HG03025 (cell line): ENCODE results near the gene CISD2.
A peak's percentile ranks its signal among the peaks of the same experiment; 100 is the strongest.
"Not testable (repeated sequence)": the region's sequence is repeated elsewhere in the genome, so short reads cannot be mapped to it uniquely, and the experiment has no call there.

Experiments used
- ATAC-seq: cut with Tn5 transposase; IDR thresholded peaks from one replicate; pipeline ENCODE4 v1.9.1; 2021; ENCODE audit warnings: mild to moderate bottlenecking, moderate library complexity; ENCODE audit not compliant: unreplicated experiment, low FRiP score

Gene CISD2, protein sequence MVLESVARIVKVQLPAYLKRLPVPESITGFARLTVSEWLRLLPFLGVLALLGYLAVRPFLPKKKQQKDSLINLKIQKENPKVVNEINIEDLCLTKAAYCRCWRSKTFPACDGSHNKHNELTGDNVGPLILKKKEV

DNA sequence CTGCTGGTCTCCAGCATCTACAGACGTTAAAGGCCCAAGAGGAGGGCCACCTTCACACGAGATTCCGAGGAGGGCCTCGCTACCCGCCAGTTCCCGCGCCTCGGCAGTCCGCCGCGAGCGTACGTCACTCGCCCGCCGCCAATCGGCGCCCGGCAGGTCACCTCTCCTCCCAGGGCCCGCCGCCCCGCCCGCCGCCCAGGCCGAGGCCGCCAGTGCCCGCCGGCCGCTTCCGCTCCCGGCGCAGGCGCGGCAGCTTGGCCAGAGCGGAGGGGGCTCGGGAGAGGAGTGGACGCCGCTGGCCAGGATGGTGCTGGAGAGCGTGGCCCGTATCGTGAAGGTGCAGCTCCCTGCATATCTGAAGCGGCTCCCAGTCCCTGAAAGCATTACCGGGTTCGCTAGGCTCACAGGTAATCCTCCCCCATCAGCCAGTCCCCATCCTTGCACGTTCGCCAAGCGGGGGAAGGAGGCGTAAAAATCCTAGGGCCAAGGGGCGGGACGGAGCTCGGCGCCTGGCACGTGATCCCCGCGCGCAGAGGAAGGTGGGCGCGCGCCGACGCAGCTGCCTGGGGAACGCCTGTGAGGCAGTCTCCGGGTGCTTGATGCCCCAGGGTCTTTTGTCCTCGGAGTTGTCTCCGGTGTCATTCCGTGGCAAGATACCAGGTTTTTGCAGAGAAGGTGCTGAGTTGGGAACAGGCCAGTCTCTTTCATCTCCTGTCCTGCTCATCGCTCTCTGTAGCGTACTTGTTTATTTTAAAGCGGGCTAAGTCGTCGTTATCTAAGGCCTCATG lies at the start of gene CISD2:
Gene CISD2, plus strand, starts transcription at position 212 of the 788 bp plus-strand sequence. Its CDS starts 93 bp downstream, at position 305.
- ATAC-seq = peak; percentile 86

DNA sequence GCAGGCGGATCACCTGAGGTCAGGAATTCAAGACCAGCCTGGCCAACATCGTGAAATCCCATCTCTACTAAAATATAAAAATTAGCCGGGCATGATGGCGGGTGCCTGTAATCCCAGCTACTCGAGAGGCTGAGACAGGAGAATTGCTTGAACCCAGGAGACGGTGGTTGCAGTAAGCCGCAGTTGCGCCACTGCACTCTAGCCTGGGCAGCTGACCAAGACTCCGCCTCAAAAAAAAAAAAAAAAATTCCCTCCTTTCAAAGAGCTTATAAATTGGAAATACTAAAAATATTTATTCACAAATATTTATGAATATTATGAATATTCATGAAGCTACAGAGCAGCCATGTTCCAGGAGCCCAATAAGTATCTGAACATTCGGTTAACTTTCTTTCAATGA lies 49.7 kb upstream of the CISD2 start:
- ATAC-seq = not testable (repeated sequence)

DNA sequence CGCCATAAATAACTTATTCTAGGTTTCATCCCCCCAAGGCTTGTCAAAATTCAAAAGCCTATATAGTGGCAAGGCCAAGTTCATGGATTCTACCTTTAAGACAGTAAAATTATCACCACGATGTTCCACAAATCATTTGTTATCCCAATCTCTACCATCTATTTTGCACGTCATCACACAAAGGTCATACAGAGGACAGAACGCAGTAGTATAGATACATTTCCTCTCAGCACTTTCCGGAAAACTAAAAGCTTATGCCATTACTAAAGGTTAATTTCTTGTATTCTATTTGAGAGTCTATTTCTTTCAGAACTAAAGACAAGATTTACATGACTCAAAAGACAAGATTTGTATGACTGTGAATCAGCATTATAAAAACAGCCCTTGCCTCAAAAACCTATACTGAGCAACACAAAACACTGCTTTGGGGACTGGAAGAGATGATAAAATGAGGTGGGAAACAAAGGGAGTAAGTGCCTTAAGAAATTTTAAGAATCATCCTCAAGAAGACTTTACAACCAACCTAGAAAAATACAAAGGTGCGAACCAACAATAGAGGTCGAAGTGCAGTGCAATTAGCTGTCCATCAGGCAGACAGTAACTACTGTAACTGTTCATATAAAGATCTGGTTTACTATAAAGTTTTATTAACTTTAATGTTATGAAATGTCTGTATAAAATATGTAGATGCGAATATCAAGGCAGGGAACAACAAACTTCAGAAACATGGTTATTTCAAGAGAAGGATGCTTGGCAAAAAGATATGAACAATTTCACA lies 49.0 kb upstream of the CISD2 start:
- ATAC-seq = no peak

DNA sequence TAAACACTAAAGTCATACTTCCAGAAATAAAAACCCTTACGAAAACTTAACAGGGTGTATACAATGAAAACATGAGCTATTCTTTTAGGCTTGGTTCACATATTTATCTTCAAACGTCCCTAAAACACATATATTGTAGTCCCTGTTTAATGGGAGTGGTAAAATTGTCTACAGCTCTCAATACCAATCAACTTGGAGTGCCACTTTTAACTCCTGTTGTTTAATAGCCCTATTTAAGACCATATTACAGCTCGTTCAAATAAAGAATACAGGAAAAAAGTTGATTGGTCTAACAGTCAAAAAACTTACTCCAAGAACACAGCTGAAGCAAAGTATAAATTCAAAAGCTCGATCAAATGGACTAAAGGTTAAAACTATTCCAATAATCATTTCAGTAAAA lies 45.3 kb upstream of the CISD2 start:
- ATAC-seq = no peak

DNA sequence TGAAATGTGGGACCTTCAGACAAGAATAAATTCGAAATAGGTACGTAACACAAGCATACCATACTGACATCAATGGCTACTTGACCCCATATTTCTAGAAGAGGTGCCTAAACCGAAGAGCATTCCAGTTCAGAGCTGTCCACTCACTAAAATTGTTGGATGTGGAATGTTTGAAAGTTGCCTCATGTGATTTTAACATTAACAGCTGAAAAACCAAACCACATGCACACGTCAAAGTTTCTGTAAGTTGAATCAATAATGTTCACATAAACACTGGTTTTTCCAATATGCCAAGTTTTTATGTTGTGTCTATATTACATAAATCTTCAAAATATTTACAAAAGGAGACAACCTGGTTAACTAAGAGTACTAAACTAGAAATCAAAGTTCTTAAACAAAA lies 44.9 kb upstream of the CISD2 start:
- no peak for ATAC-seq

DNA sequence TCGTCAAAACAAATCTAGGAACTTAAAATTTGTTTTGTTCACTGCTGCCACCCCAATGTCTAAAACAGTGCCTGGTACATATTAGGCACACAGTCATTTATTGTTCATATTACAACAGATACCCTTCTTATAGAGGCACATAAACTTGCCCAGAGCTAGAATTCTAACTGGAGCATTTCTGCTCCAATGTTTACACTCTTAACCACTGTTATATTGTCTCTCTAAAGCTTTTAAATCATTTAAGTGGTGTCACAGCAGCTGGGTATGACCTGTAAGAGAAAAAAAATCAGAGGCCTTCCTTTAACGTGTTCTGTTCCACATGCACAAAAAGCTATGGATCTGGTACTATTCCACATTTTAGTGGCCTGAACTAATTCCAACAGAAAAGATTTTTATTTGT lies 44.4 kb upstream of the CISD2 start:
- ATAC-seq = no peak

DNA sequence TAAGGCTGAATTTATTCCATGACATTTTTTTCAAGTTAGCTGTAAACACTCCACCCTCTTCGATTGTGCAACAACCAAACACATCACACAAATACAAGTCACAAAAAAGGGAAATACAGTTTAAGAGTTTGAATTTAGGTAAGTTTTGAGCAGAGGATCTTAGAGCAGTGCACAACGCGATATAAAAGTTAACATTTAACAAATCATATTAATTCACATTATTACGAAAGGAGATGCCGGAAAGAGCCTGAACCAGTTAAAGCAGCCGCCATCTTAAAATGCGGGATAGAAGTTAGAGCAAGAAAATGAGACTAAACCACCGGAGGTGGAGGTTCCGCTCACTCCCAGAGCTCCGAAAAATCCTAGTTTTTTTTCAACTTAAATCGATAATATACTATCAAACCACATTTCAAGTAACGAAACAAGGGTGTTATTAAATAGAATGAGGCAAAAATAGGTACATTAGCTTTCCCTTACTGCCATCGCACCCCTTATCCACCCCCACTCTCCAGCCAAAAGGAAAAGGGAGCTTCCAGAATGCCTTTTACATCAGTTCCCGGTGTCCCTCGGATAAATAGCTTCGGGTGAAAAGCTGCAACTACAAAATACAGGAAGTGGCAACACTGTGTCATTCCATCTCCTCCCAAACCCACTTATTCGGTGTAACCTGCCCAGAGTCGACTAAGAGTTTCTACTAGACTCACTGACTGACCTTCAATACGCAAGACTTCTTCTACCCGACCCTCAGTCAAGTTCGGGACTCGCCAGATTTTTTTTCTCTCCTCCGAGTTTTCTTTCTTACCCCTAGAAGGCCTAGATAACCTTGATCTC lies 43.3 kb upstream of the CISD2 start:
- ATAC-seq = no peak

DNA sequence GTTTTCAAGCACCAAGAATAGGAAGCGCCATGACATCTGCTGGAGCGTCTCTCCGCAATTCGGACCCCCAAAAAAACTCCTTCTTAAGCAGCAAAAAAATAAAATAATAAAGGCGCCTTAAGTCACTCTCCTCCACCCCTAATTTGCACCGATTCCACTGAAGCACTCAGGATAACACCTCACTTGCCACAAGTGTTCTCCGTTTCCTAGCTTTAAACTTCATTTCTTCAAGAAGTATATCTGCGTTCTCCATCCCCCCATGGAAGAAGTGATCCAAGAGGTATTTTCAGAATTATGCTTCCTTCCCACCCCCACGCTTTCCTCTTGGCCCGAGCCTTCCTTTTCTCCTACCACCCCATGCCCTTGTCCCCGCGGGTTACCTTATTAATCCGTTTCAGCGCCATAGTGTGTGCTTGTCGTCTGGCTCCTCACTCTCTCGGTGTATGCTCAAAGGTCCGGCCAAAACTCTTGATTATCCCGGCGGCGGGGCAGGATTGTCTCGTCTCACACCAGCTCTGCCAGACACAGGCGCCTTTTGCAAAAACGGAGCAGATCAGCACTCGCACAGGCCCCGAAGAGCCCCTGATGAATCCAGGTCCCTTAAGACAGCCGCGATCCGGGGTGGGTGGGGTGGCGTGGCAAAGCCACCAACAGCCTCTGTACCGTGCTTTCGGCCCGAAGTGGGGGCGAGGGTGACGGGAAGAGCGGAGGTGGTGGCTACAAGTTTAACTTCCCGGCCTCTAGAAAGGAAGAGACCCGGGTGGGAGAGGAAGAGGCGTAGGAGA lies 42.5 kb upstream of the CISD2 start:
- ATAC-seq = no peak

DNA sequence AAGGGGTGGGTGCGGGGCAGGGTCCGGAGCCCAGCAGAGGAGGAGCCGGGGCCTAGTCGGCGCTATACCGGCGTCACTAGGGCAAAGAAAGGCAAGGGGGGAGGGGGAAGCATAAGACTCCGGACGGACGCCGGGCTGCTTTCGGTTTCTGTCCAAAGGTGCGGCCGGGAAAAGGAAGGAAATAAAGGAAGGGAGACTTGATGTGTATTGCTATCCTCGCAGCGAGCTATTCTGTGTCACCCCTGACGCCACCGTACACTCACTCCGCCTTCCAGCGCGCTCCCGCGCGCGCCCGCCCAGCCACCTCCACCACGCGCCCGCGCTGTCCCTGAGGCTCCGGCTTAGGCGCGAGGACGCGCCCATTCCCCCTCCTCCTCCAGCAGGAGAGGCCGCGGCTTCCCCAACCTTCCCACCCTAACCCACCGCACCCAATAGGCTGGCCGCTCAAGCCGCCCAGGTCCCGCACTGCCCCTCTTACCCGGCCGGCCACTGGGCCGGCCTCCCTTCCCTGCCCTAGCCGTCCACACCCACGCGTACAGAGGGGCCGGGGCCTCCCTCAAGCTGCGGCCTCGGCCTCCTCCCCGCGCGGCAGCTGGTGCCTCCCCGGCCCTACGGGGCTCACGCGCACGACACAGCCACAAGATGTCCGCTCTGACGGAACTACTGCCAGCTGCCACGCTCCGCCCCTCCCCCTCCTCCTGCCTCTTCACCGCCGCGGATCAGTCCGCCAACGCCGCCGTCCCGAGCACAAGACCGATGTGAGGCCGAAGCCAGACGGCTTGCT lies 41.7 kb upstream of the CISD2 start, which contains the start of gene UBE2D3:
Gene UBE2D3, minus strand, starts transcription at position 662 of the 784 bp plus-strand sequence. CDS start 1,043 bp downstream, outside the sequence.
- peak; percentile 29 for ATAC-seq

DNA sequence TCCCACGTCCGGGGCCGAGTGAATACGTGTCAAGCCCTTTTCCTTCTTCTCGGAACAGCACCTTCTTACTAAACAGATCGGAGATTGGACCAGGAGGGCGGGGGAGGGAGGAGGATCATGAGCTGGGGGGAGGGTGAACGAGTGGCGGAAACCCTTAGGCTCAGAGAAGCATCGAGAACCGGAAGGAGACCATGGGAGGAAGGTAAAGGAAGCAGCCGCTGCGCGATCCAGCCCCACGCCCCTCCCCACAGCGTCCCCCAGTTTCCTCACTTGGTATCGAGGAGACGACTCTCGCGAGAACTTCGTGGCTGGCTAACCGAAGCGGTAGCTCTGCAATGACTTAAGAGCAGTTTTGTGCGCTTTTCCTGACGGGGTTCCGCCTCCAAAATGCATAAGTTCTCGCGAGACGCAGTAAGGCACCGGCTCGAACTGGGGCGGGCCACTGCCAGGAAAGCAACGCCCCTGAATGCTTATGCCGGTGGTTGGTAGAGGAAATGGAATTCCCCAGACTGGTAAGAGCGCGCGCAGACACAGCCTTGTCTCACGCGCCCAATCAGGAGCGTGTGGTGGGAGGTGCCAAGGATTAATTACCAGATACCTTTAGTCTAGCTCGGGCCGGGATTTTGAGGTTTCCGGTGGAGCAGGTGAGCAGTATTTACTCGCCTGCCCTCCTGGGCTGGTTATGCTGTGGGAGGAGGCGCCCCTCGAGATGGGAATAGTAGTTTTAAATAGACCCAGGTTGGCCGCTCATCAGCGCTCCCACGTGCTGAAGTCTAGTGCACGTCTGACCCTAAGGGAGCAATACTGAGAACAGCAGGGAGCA lies 40.9 kb upstream of the CISD2 start:
- peak; percentile 87 for ATAC-seq

DNA sequence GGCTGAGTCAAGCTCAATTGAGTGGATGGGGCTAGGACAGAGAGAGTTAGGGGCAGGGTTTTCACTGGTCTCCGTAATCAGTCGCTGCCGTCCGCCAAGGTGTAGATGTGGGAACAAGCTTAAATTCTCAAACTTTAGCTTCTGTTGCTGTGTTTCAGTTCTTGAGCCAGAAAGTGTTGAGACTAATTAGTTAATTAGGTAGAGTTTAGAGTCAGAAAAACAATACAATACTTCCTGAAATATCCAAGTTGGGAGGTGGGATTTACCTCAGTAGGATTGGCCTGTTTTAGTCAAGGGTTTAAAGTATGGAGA lies 40.3 kb upstream of the CISD2 start:
- ATAC-seq = no peak

DNA sequence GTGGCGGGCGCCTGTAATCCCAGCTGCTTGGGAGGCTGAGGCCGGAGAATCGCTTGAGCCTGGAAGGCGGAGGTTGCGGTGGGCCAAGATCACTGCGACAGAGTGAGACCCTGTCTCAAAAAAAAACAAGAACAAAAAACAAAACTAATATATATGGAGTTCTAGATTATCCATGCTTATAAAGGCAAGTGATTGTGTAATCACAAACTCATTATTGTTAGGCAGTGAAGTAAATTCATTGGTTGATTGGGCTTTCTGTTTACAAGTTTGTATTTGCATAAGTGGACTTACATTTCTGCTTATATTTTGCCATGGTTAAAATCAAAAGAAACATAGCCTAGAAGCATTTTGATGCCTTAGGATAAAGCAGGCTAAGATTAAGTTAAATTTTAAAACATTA lies 39.0 kb upstream of the CISD2 start:
- no peak for ATAC-seq

DNA sequence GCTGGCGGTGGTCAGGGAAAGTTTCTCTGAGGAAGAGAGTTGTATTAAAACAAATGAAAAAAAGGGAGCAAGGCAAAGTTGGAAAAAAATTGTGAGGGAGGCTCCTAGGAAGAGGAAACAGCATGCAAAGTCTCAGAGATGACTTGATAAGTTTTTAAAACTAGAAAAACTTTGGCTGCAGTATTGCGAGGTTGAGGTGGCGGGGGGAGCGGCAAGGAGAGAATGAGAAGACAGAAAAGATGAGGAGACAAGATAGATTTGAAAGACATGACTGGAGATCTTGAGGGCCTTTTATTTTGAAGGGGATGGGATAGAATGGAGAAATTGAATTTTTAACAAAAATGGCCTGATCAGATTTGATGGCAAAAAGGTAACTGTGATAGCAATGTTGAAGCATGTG lies 36.7 kb upstream of the CISD2 start:
- ATAC-seq = no peak

DNA sequence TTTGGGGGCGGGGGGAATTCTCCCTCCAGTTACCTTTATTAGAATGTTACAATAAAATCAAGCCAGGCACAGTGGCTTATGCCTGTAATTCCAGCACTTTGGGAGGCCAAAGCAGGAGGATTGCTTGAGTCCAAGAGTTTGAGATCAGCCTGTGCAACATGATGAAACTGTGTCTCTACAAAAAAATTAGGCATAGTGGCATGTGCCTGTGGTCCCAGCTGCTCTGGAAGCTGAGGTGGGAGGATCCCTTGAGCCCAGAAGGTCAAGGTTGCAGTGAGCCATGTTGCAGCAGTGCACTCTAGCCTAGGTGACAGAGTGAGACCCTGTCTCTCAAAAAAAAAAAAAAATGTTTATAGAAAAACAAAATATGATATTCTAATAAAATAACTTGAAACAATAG lies 36.1 kb upstream of the CISD2 start:
- ATAC-seq = no peak

DNA sequence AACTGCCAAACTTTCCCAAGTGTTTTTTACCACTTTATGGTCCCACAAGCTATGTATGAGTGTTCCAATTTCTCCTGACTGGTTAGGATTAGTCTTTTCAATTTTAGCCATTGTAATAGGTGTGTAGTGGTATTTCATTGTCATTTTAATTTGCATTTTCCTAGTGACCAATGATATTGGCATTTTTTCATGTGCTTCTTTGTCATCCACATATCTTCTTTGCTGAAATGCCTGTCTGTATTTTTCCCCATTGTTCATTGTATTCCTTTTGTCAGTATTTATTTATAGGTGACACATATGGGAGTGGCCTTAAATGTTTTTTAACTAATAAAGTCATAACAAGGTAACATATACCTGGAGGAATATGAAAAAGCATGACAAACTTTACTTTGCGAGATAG lies 32.2 kb upstream of the CISD2 start:
- ATAC-seq = no peak

DNA sequence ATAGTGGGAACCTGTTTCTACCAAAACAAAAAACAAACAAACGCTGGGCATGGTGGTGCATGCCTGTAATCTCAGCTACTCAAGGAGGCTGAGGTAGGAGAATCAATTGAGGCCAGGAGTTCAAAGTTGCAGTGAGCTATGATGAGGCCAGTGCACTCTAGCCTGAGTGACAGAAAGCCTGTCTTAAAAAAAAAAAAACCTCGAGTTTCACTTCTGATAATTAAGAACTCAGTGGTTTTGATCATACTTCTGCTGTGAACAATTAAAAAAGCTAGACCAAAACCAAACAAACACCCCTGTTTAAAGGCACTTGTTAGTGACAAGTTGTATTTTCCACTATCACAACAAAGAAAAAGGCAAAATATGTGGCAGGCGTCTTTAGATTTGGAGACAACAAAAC lies 26.4 kb upstream of the CISD2 start:
- no peak for ATAC-seq

DNA sequence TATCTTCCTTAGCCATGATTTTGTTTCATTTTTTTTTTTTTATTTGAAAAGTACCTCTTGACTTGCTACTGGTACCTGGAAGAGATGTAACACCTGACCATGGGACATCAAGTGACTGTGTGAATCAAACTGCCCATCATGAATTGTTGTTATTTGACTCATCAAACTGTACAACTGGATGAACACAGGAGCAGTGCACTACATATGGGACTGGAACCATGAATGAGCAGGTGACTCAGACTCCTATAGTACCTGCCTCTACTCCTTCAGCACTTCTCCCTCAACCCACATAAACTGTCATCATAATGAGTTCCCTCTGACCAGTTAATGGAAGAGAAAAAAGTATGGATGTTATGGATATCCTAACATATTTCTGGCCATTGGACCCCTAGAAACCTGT lies 25.5 kb upstream of the CISD2 start:
- no peak for ATAC-seq

DNA sequence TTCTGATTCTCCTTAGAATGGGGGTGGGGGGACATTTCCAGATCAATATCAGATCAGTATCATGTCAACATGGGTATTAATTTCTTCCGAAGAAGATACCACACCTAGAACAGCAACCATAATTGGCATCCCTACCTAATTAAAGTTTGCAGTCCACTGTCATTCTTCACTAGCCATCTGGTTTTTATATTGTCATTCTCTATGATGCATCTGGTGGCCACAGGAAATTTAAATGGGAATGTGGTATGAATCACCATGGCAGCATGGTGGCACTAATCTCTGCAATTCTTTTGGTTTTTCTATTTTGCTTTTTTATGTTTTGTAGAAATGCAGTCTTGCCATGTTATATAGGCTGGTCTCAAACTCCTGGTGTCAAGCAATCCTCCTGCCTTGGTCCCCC lies 24.9 kb upstream of the CISD2 start:
- no peak for ATAC-seq
